ENCODE measurements around the gene GRIN3B. TPM values are rescaled to one million over a fixed set of nuclear protein-coding genes. Genes with fewer than 3 reads are reported as not detected.

Gene GRIN3B
- total RNA-seq, 1 experiment from 2014 or later = 0.11 TPM

DNA sequence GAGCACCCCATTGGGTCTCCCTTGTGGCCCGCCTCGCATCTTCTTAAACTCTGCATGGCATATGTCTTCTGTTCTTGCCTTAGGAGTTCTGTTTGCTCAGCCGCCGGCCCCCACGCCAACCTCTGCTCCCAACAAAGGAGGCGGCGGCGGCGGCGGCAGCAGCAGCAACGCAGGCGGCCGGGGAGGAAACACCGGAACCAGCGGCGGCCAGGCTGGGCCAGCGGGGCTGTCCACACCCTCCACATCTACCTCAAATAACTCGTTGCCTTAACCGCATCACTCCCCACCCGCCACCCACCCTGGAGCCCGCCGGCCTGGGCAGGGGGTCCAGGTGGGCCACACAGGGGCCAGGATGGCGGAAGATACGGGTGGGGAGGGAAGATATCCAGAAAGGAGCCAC lies 28.4 kb upstream of the GRIN3B start:
- no peaks in the 10 kb centered on the region for H3K9me2 ChIP-seq (ENCODE audit: insufficient read depth)
- H3K4me1 ChIP-seq (replicated peaks; ENCODE audit: insufficient read depth) = no peaks in the 10 kb centered on the region
- peaks cover 8% of the 10 kb centered on the region; the same call in 1 of the 2 replicates for H3F3A ChIP-seq (ENCODE audit: insufficient read depth, low read depth)
- no peaks in the 10 kb centered on the region for H4K20me1 ChIP-seq (ENCODE audit: insufficient read depth)
- intact Hi-C loops (cut with micrococcal nuclease; ENCODE audit: unreplicated experiment) = no loop called here
- no peak overlapping the region for H3K27ac ChIP-seq
- no peaks in the 10 kb centered on the region for H3K79me2 ChIP-seq (ENCODE audit: low read depth)
- H3K9me3 ChIP-seq (ENCODE audit: insufficient read depth, low read depth) = no peaks in the 10 kb centered on the region; the same call in 1 of the 2 replicates
- H2AFZ ChIP-seq = no peak overlapping the region
- ChIA-PET POLR2A (ENCODE audit: unreplicated experiment) (no interaction called here), CTCF (no interaction called here)
- no peaks in the 10 kb centered on the region for H3K27me3 ChIP-seq (ENCODE audit: insufficient read depth, low read depth)
- H3K4me2 ChIP-seq = no peak overlapping the region
- DNase-seq = no peak
- H3K4me3 ChIP-seq = no peak overlapping the region
- H3K36me3 ChIP-seq (ENCODE audit: low read depth) = peaks cover 7% of the 10 kb centered on the region; the same call in 1 of the 2 replicates
- TF ChIP-seq CTCF (conservative IDR thresholded peaks at IDR 0.05) (no peak), EZH2 (IDR thresholded peaks at IDR 0.05; ENCODE audit: low read depth) (no peak)
- BruUV-seq (replicated peaks) = no TSS peak

GRCh38 chr19:972281-972680 lies 27.9 kb upstream of the GRIN3B start:
- Histone ChIP-seq H2AFZ (no peak overlapping the region), H3K27ac (no peak overlapping the region), H4K20me1 (ENCODE audit: insufficient read depth) (no peaks in the 10 kb centered on the region), H3F3A (ENCODE audit: insufficient read depth, low read depth) (peaks cover 8% of the 10 kb centered on the region; the same call in 1 of the 2 replicates), H3K27me3 (ENCODE audit: insufficient read depth, low read depth) (no peaks in the 10 kb centered on the region), H3K4me1 (replicated peaks; ENCODE audit: insufficient read depth) (no peaks in the 10 kb centered on the region), H3K36me3 (ENCODE audit: low read depth) (peaks cover 7% of the 10 kb centered on the region; the same call in 1 of the 2 replicates), H3K9me2 (ENCODE audit: insufficient read depth) (no peaks in the 10 kb centered on the region), H3K4me2 (no peak overlapping the region), H3K4me3 (no peak overlapping the region), H3K79me2 (ENCODE audit: low read depth) (no peaks in the 10 kb centered on the region), H3K9me3 (ENCODE audit: insufficient read depth, low read depth) (no peaks in the 10 kb centered on the region; the same call in 1 of the 2 replicates)
- no peak for TF ChIP-seq EZH2 (IDR thresholded peaks at IDR 0.05; ENCODE audit: low read depth)
- no peak for TF ChIP-seq CTCF (conservative IDR thresholded peaks at IDR 0.05)
- CTCF ChIA-PET = no interaction called here
- no TSS peak for BruUV-seq (replicated peaks)
- no peak for DNase-seq
- intact Hi-C loops (cut with micrococcal nuclease; ENCODE audit: unreplicated experiment) = no loop called here
- POLR2A ChIA-PET (ENCODE audit: unreplicated experiment) = interaction anchor here (0.5 kb wide), 1 partner anchor 20 kb away, joined by 4 read pairs; no protein-coding TSS in a partner anchor

DNA sequence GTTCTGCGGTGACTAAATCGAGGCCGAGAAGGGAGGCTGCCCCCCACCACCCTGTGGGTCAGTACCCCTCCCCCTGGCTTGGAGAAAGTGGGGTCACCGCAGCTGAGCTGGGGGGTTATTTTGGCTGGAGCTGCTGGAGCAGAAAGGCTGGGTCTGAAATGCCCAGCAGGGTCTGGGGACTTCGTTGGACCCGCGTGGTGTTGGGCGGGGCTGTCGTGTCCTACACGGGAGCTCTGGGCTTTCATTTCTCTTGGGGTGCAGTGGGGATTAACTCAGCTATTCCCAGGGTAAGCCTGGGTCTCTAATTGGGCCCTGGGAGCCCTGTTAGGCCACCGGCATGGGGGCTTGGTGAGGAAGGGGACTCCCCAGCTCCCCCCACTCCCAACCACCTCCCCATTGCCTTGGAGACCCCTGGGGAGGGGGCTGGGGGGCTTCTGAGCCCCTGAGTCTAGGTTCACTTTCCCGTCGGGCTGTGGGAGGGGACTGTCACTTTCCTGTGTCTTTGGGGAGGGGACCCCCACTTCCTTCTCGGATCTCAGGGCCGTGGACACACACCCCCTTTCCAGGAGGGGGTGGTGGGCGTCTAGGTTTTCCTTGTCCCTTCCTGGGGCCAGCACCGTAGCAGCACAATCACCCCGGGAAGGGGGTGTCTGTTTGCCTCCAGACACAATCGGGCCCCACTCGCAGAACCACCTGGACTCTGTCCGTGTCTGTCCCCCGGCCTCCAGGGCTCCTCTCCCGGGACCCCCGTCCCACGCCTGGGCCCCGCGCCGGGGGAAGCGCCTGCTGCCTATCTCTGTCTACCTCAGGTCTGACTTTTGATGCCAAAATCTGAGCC lies 26.3 kb upstream of the GRIN3B start:
- no peaks in the 10 kb centered on the region for H3K4me1 ChIP-seq (replicated peaks; ENCODE audit: insufficient read depth)
- intact Hi-C loops (cut with micrococcal nuclease; ENCODE audit: unreplicated experiment) = no loop called here
- CTCF ChIA-PET = no interaction called here
- peaks cover 8% of the 10 kb centered on the region; the same call in 1 of the 2 replicates for H3F3A ChIP-seq (ENCODE audit: insufficient read depth, low read depth)
- no peak overlapping the region for H3K4me3 ChIP-seq
- H3K9me3 ChIP-seq (ENCODE audit: insufficient read depth, low read depth) = no peaks in the 10 kb centered on the region; the same call in 1 of the 2 replicates
- POLR2A ChIA-PET (ENCODE audit: unreplicated experiment) = no interaction called here
- no peaks in the 10 kb centered on the region for H3K27me3 ChIP-seq (ENCODE audit: insufficient read depth, low read depth)
- no peak overlapping the region for H2AFZ ChIP-seq
- BruUV-seq (replicated peaks) = no TSS peak
- no peak for DNase-seq
- peaks cover 7% of the 10 kb centered on the region; the same call in 1 of the 2 replicates for H3K36me3 ChIP-seq (ENCODE audit: low read depth)
- no peaks in the 10 kb centered on the region for H3K79me2 ChIP-seq (ENCODE audit: low read depth)
- H3K27ac ChIP-seq = no peak overlapping the region
- no peak overlapping the region for H3K4me2 ChIP-seq
- H3K9me2 ChIP-seq (ENCODE audit: insufficient read depth) = no peaks in the 10 kb centered on the region
- no peaks in the 10 kb centered on the region for H4K20me1 ChIP-seq (ENCODE audit: insufficient read depth)
- TF ChIP-seq EZH2 (IDR thresholded peaks at IDR 0.05; ENCODE audit: low read depth) = no peak
- no peak for TF ChIP-seq CTCF (conservative IDR thresholded peaks at IDR 0.05)

All from PC-9 (cell line).